Peyer's patch (tissue), 4 donors: ENCODE results near the gene MAML3. TPM values are rescaled to one million over a fixed set of nuclear protein-coding genes. Genes with fewer than 3 reads are reported as not detected.
A peak's percentile ranks its signal among the peaks of the same experiment; 100 is the strongest.

Source experiments
- DNase-seq, 3 donors: peaks; one replicate each; pipeline ENCODE4 v3.0.0-alpha.2; 2017 to 2019
- H3K27ac ChIP-seq, 4 donors: fragments of 200-600 bp; sonication (generic); one replicate each; pipeline ENCODE4 v1.5.1; 2016 to 2019
- H3K27me3 ChIP-seq, 2 donors: fragments of 200-600 bp; sonication (generic); one replicate each; pipeline ENCODE4 v1.5.1; 2019
- H3K36me3 ChIP-seq, 3 donors: fragments of 200-600 bp; sonication (generic); one replicate each; pipeline ENCODE4 v1.5.1; 2016 to 2019
- H3K4me1 ChIP-seq, 4 donors: fragments of 200-600 bp; sonication (generic); one replicate each; pipeline ENCODE4 v1.5.1; 2016 to 2019
- H3K4me3 ChIP-seq, 4 donors: fragments of 200-600 bp; sonication (generic); 1 replicate in 3 of 4; 2 replicates in 1 of 4; pipeline ENCODE4 v1.5.1; 2016 to 2019; ENCODE audit warnings: mild to moderate bottlenecking in 1 of 4
- H3K9me3 ChIP-seq, 4 donors: fragments of 200-600 bp; sonication (generic); one replicate each; pipeline ENCODE4 v1.5.1; 2016 to 2019; ENCODE audit warnings: mild to moderate bottlenecking in 1 of 4
- POLR2A ChIP-seq, 2 donors: fragments of 450-650 bp; IDR thresholded peaks; one replicate each; pipeline ENCODE4 v1.5.1; 2017; ENCODE audit warnings: antibody characterized with exemption in 2 of 2, mild to moderate bottlenecking in 2 of 2, moderate library complexity in 2 of 2
- total RNA-seq, 4 donors: library from RNA; depleted of rRNA; stranded (reverse); fragments of >200 nt; gene quantifications; one replicate each; pipeline ENCODE4 v1.1.0, GENCODE V29; 2016
- TF ChIP-seq, protein P1 (sequence below), 6 experiments: fragments of 450-650 bp in 4 of 6; fragments of 200-600 bp in 2 of 6; sonication (generic) in 1 of 6; IDR thresholded peaks; one replicate each; pipeline ENCODE4 v1.5.1; 2017 to 2019; ENCODE audit warnings: antibody characterized with exemption in 6 of 6, mild to moderate bottlenecking in 3 of 6, moderate library complexity in 1 of 6

MAML3 gene
- total RNA-seq, 4 donors from 2014 or later: 6.5 to 44.6 (median 22.1) TPM

DNA sequence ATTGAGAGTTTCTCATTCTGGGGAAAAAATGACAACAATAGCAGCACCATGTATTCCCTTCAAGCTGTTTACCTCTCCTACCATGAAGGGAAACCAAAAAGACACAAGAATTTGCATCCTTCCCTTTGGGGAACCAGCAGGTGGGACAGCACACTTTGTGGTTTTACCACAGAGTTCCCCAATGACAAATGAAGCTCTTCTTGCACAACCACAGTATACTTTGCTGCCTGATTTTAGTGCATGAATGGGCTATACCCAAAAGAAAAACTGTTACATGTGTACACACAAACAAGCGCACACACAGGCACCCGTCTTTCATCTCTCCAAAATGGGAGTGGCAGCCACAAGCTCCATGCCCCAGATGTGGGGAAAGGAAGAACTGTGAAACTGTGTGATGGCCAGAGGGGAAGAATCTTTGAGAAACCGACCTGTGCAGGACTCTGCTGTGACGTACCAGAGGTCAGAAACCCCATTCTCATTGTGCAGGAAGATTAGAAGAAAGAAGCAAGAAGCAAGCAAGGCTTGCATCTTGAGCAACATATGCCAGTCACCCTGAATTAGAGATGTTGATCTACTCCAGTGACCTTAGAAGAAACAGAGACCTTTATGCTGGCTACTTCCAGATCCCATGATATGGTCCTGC, 2.7 kb upstream of the MAML3 start:
- H3K4me3 ChIP-seq: no peak overlapping the region
- TF ChIP-seq POLR2A (IDR thresholded peaks at IDR 0.05): no peak
- TF ChIP-seq, protein P1, sequence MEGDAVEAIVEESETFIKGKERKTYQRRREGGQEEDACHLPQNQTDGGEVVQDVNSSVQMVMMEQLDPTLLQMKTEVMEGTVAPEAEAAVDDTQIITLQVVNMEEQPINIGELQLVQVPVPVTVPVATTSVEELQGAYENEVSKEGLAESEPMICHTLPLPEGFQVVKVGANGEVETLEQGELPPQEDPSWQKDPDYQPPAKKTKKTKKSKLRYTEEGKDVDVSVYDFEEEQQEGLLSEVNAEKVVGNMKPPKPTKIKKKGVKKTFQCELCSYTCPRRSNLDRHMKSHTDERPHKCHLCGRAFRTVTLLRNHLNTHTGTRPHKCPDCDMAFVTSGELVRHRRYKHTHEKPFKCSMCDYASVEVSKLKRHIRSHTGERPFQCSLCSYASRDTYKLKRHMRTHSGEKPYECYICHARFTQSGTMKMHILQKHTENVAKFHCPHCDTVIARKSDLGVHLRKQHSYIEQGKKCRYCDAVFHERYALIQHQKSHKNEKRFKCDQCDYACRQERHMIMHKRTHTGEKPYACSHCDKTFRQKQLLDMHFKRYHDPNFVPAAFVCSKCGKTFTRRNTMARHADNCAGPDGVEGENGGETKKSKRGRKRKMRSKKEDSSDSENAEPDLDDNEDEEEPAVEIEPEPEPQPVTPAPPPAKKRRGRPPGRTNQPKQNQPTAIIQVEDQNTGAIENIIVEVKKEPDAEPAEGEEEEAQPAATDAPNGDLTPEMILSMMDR (IDR thresholded peaks at IDR 0.05): no peak
- no peak overlapping the region for H3K27ac ChIP-seq
- H3K27me3 ChIP-seq: no peaks in the 10 kb centered on the region
- no peak for DNase-seq
- H3K36me3 ChIP-seq: no peaks in the 10 kb centered on the region
- H3K9me3 ChIP-seq: no peaks in the 10 kb centered on the region
- H3K4me1 ChIP-seq: peaks cover 0 to 12% (median 2%) of the 10 kb centered on the region in 4 donors

DNA sequence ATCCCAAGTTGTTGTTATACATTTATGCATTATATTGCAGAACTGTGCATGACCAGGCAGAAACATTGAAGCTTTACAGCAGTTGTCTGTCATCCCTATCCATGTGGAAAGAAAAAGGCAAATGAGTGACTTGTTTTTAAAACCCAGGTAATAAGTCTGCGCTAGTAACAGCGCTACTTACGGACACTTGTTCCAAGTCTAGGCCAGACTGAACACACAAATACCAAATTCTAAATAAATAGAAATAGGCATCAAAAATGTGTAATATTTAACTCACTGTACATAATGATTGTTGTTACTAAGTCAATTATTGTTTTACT, 548 bp upstream of the MAML3 start:
- Histone ChIP-seq H3K4me1 (peaks cover 0 to 12% (median 2%) of the 10 kb centered on the region in 4 donors), H3K36me3 (no peaks in the 10 kb centered on the region), H3K9me3 (no peaks in the 10 kb centered on the region), H3K4me3 (peak overlapping the region; percentile 52 to 97 (median 69)), H3K27ac (peak overlapping the region; percentile 88 to 99 (median 94)), H3K27me3 (no peaks in the 10 kb centered on the region)
- TF ChIP-seq, protein P1 (IDR thresholded peaks at IDR 0.05): no peak
- TF ChIP-seq POLR2A (IDR thresholded peaks at IDR 0.05): no peak
- DNase-seq: no peak

DNA sequence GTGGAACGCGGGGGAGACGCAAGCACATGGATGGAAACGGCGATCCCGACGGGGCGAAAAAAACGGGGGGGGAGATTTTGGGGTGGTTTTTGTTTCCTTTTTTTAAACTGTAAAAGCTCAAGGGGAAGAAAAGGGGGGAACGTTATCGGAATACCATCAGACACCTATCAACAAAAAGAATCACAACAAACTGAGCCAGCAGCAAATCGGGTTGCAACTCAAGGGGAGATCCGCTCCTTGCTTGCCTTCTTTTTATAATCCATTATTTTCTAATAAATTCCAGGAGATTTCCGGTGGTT, 616 bp downstream of the MAML3 start:
- no peaks in the 10 kb centered on the region for H3K36me3 ChIP-seq
- DNase-seq: no peak
- H3K9me3 ChIP-seq: no peaks in the 10 kb centered on the region
- peak overlapping the region; percentile 88 to 99 (median 94) for H3K27ac ChIP-seq
- H3K4me1 ChIP-seq: peaks cover 0 to 8% (median 2%) of the 10 kb centered on the region in 4 donors
- peak overlapping the region; percentile 52 to 97 (median 69) for H3K4me3 ChIP-seq
- TF ChIP-seq, protein P1 (IDR thresholded peaks at IDR 0.05): no peak
- no peak for TF ChIP-seq POLR2A (IDR thresholded peaks at IDR 0.05)
- no peaks in the 10 kb centered on the region for H3K27me3 ChIP-seq

DNA sequence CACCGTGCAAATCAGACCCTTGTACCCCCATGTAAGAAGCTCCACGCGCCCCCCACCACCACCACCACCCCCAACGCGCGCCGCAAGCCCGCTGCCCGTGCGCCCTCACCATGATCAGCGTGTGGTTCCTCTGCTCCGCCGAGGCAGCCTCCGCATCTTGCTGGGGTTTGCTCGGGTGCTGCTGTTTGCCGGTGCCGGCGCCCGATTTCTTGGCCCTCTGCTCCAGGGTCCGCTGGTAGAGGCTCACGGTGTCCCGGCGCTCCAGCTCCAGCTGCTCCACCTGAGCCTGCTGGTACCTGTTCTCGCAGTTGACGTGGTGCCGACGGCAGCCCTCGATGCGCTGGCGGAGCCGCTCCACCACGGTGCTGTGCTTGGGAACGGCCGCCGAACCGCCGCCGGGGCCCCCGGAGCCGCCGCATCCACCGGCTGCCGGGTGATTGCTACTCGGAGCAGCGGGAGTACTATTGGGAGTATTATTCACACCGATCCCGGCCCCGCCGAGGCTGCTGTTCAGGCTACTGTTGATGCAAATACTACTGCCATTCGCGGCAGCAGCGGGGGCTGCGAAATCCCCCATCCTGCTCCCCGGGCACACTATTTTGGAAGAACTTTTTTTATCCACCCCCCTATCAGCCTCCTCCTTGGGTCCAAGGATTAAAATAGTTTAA, 1.1 kb downstream of the MAML3 start:
- TF ChIP-seq, protein P1 (IDR thresholded peaks at IDR 0.05): no peak
- no peak for TF ChIP-seq POLR2A (IDR thresholded peaks at IDR 0.05)
- peak; percentile 28 to 80 (median 75) for DNase-seq
- Histone ChIP-seq H3K9me3 (no peaks in the 10 kb centered on the region), H3K36me3 (no peaks in the 10 kb centered on the region), H3K4me1 (peaks cover 0 to 5% (median 2%) of the 10 kb centered on the region in 4 donors), H3K4me3 (peak overlapping the region; percentile 52 to 97 (median 69)), H3K27me3 (no peaks in the 10 kb centered on the region), H3K27ac (peak overlapping the region; percentile 88 to 99 (median 94))

DNA sequence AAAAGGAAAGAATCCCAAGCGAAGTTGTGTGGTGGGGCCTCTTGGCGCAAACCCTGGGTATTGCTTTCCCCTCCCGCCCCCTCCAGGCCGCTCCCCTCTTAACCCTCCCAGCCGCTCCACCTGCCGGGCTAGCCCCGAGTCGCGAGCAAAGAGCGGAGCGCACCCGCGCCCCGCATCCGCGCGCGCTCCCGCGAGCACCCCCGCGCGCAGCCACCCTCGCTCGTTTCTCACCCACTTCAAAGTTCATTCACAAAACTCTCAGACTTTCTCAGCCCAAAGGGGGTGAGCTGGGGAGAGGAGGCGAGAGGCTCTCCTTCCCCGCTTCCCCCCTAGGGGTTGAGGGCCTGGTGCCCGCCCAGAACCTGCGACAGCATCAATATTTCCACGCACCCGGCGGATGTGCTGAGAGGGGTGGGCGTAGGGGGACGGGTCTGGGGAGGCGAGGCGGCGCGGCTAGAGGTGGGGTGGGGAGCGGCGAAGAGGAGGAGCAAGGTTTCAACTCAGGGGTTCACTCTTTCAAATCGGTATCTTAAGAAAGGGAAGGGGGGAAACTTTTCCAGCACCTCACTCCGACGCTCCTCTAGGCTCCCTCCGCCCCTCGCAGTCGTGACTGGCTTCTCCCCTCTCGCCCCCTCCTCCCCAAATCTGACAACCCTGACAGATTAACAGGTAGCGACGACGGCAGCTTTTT, 1.8 kb downstream of the MAML3 start:
- Histone ChIP-seq H3K27ac (peak overlapping the region; percentile 88 to 99 (median 94)), H3K27me3 (no peaks in the 10 kb centered on the region), H3K4me3 (peak overlapping the region; percentile 52 to 97 (median 69)), H3K36me3 (no peaks in the 10 kb centered on the region), H3K9me3 (no peaks in the 10 kb centered on the region), H3K4me1 (peaks cover 0 to 5% (median 0%) of the 10 kb centered on the region in 4 donors)
- DNase-seq: peak; percentile 57 to 90 (median 89)
- TF ChIP-seq, protein P1 (IDR thresholded peaks at IDR 0.05): peak in 3 of 6 experiments; percentile 21 to 40 (median 30)
- TF ChIP-seq POLR2A (IDR thresholded peaks at IDR 0.05): peak; percentile 12 to 49
